Ovary (tissue), 3 donors: ENCODE results near the gene TMEM14A.

Experiments used
- CTCF ChIP-seq, 3 donors: fragments of 450-650 bp in 2 of 3; fragments of 200-600 bp in 1 of 3; IDR thresholded peaks; one replicate each; pipeline versions ENCODE4 v1.5.1 to v1.8.0; 2016 to 2022; ENCODE audit warnings: antibody characterized with exemption in 3 of 3, mild to moderate bottlenecking in 1 of 3
- POLR2A ChIP-seq: fragments of 450-650 bp; IDR thresholded peaks from one replicate; pipeline ENCODE4 v1.6.1; 2017; ENCODE audit warnings: antibody characterized with exemption, mild to moderate bottlenecking, moderate library complexity
- donor health status: DM: no; HTN: no; CAD: no.

GRCh38 chr6:52635049-52635577 is 35.8 kb upstream of the TMEM14A start:
- no peak for TF ChIP-seq POLR2A
- no peak for TF ChIP-seq CTCF (IDR thresholded peaks at IDR 0.05)
